GM19372 (cell line): Measurements from ENCODE around the gene PRKAG2.
"Not testable (repeated sequence)": the region's sequence is repeated elsewhere in the genome, so short reads cannot be mapped to it uniquely, and the experiment has no call there.

Source experiments
- ATAC-seq: cut with Tn5 transposase; IDR thresholded peaks from one replicate; pipeline ENCODE4 v1.9.1; 2021; ENCODE audit warnings: mild to moderate bottlenecking, low read depth, moderate library complexity; ENCODE audit not compliant: unreplicated experiment

Gene PRKAG2

GRCh38 chr7:151586531-151587260 lies 290.2 kb downstream of the PRKAG2 start:
- no peak for ATAC-seq

DNA sequence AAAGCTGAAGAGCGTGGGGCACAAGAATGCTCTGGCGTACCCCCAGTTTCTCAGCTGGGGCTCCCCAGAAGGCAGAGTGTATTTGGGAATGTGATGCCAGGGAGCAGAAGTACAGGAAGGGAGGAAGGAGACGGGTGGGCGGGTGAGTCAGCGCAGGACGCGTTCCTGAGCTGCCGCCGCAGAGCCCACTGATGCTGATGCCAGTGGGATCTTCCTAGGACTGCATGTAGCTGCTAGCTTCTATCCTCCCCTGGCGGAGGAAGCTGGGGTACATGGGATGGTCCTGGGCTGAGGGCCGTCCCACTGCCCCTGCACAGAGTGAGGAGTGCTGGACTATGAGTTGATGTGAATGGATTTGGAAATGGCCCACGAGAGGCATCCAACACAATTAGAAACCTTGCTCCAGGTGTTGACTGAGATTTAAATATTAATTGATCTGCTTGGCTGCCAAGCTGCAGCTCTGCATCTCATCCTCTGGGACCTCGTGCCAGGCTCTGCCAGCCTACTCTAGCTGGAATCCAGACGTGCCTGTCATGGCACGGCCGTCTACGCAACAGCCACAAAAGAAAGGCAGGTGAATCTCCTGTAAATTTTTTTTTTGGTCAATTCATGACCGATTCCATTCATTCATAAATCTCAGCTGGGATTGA lies 291.0 kb downstream of the PRKAG2 start:
- no peak for ATAC-seq

DNA sequence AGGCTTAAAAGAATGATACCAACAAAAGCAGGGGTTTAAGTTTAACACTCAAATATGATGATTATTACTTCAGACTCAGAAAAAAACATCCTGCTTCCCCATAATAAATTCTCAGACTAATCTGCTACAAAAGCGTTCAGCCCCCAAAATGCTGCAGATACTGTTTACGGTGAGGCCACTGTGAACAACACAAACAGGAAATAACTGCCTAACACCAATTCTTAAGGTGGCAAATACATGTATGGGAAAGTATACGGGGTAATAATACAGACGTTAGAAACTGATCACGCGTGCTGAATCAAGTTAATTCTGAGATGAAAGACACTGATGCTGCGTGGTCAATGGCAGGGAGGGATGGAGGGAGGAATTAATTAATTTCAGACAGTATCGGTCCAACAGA lies 295.2 kb downstream of the PRKAG2 start:
- ATAC-seq: no peak

GRCh38 chr7:151579644-151580043 lies 297.3 kb downstream of the PRKAG2 start:
- no peak for ATAC-seq

GRCh38 chr7:151575410-151575809 lies 301.5 kb downstream of the PRKAG2 start:
- no peak for ATAC-seq

DNA sequence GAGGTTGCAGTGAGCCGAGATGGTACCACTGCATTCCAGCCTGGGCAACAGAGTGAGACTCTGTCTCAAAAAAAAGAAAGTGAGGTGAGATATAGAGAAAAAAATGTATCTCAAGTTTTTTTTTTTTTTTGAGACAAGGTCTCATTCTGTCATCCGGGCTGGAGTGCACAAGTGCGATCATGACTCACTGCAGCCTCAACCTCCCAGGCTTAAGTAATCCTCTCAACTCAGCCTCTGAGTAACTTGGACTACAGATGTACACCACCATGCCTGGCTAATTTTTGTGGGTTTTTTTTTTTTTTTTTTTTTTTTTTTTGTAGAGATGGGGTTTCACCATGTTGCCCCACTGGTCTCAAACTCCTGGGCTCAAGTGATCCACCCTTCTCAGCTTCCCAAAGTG lies 303.9 kb downstream of the PRKAG2 start:
- ATAC-seq: not testable (repeated sequence)

DNA sequence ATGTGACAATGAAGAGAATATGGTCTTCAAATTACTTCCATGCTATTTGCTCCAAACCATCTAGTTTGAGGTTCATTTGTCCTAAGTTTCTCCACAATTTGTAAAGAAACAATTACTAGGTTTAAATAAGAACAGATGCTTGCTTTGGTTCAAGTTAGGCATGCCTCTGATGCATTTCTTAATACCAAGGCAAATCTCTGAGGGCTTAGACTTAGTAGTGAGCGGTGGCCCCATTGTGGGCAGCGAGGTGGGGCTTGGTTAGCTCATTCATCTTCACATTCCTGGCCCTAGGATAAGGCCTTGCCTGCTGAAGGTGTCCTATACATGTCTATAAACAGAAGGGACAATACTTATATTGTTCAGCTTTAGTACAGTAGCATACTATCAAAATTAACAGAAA lies 304.8 kb downstream of the PRKAG2 start:
- ATAC-seq: no peak

GRCh38 chr7:151571471-151571870 lies 305.4 kb downstream of the PRKAG2 start:
- ATAC-seq: no peak

- ATAC-seq: no peak
Observed at GRCh38 chr7:151570366-151570915, 306.5 kb downstream of the PRKAG2 start.

- ATAC-seq: no peak
Observed at GRCh38 chr7:151568956-151569940, 307.7 kb downstream of the PRKAG2 start.

- ATAC-seq: no peak
Observed at GRCh38 chr7:151566897-151567320, 310.0 kb downstream of the PRKAG2 start.

- ATAC-seq: no peak
Observed at GRCh38 chr7:151565541-151565940, 311.4 kb downstream of the PRKAG2 start.

DNA sequence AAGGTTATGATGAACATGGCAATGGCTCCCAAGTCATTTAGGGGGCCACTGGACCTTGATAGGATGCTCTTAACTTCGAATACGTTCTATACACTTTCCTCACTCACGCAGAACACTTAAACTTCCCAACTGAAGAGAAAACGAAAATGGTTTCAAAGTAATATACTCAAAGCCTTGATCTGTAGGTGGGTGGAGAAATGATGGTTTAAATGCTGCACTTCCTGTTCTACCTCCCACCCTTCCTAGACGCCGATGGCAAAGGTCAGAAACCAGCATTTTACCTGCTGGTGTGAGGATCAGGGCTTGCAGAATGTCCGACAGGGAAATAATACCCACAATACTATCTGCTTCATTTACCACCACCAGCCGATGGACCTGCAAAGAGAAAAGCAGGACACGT lies 316.7 kb downstream of the PRKAG2 start:
- no peak for ATAC-seq

DNA sequence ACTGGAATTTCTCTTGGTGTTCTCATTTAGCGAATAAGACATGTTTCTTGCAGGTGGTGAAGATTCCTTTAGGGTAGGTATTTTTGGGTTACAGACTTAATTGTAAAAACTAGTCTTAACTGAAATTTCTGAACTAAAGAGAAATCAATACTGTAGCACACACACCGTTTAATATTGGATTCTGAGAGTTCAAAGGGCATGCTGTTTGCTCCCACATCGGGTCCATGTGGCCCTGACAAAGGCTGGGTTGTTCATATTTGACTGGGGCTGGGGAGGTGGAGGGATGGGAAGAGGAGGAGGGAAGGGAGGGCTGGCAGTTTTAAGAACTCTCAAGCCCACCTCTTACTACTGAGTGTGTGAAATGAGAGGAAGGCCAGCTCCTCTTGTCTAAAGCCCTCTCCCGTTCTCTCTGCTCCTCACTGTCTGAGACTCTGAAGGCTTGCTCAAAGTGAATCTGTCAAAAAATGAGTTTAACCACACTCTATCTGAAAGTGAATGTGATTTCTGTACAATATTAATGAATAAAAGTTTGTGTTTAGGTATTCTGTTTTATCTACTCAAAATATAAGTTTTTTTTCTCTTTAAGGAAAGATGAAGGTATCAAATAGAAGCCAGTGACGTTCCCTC lies 317.2 kb downstream of the PRKAG2 start:
- ATAC-seq: no peak

DNA sequence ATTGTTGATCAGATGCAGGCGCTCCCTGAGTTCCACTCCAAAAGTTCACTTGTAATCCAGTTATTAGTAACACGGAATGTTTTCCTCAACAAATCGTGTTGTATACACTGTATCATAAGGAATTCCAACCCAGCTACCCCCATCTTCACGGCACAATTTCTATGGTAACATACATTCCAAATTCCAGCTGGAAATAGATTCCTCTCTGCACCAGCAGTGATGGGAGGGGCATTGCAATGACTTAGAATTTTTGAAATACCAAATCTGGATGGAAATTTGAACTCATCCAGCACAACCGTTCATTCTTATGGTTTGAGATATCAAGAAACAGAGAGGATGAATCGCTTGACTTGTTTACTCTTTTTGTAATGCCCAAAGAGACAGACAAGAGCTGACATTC lies 318.3 kb downstream of the PRKAG2 start:
- no peak for ATAC-seq

- no peak for ATAC-seq
Observed at GRCh38 chr7:151556592-151556991, 320.3 kb downstream of the PRKAG2 start.

DNA sequence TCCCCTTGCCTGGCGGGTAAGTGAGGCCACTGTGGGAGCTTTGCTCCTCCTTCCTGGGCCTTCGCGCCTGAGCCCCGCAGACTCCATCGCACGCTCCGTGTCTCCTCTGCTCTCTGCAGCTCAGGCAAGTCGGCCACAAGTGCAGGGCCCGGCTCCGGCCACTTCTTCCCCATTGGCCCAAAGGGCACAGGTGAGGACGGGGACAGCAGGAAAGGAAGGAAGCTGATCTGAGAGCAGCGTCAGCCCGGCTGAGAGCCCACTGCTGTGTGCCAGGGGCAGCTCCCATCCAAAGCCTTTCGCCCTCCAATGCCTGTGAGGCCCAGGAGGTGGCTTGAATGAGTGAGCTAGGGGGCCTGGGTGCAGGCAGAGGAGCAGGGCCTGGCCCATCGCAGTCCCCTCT lies 323.6 kb downstream of the PRKAG2 start:
- no peak for ATAC-seq

- no peak for ATAC-seq
Observed at GRCh38 chr7:151552352-151553028, 324.4 kb downstream of the PRKAG2 start.

- no peak for ATAC-seq
Observed at GRCh38 chr7:151551820-151552219, 325.1 kb downstream of the PRKAG2 start.
